Measurements from ENCODE around the gene NPLOC4.

NPLOC4 gene

DNA sequence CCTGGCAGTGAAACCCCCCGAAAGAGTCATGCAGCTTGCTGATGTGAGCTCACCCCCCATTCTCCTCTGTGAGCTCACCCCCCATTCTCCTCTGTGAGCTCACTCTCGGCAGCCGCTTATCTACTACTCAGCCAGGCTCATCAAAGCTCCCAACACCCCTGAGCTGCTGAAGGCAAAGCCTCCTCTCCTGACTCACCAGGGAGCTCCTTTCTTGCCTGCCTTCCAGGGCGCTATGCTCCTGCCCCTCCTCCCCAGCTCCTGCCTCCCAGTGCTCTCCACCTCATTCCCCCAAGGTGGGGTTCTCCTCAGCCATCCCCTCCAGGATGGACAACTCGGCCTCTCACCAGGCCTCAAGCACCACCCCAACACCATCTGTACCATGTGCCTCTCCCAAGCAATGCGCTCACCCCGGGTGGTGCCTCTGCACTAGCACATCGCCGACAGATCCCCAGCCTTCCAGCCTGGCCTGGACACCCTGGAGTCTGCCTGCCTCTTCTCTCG is 57.0 kb downstream of the NPLOC4 start:
- TF ChIP-seq TAF1 (IDR thresholded peaks at IDR 0.05; ENCODE audit: borderline replicate concordance, insufficient read depth, low read length) (no peak), REST (IDR thresholded peaks at IDR 0.05; ENCODE audit: insufficient read depth in 1 of 2, low read depth in 2 of 2, low read length in 2 of 2) (no peak), FOXP2 (optimal IDR thresholded peaks at IDR 0.05; ENCODE audit: borderline replicate concordance, extremely low read depth, extremely low read length, insufficient read depth) (no peak), POLR2AphosphoS5 (IDR thresholded peaks at IDR 0.05; ENCODE audit: low read depth, low read length) (no peak), SIN3A (IDR thresholded peaks at IDR 0.05; ENCODE audit: borderline replicate concordance, insufficient read depth, low read length) (no peak)

- TF ChIP-seq FOXP2 (optimal IDR thresholded peaks at IDR 0.05; ENCODE audit: borderline replicate concordance, extremely low read depth, extremely low read length, insufficient read depth) (no peak), REST (IDR thresholded peaks at IDR 0.05; ENCODE audit: insufficient read depth in 1 of 2, low read depth in 2 of 2, low read length in 2 of 2) (no peak), SIN3A (IDR thresholded peaks at IDR 0.05; ENCODE audit: borderline replicate concordance, insufficient read depth, low read length) (no peak), TAF1 (IDR thresholded peaks at IDR 0.05; ENCODE audit: borderline replicate concordance, insufficient read depth, low read length) (no peak), POLR2AphosphoS5 (IDR thresholded peaks at IDR 0.05; ENCODE audit: low read depth, low read length) (no peak)
Observed at GRCh38 chr17:81579298-81579697, 57.6 kb downstream of the NPLOC4 start.

- TF ChIP-seq SIN3A (IDR thresholded peaks at IDR 0.05; ENCODE audit: borderline replicate concordance, insufficient read depth, low read length): no peak
- TF ChIP-seq TAF1 (IDR thresholded peaks at IDR 0.05; ENCODE audit: borderline replicate concordance, insufficient read depth, low read length): no peak
- no peak for TF ChIP-seq POLR2AphosphoS5 (IDR thresholded peaks at IDR 0.05; ENCODE audit: low read depth, low read length)
- TF ChIP-seq FOXP2 (optimal IDR thresholded peaks at IDR 0.05; ENCODE audit: borderline replicate concordance, extremely low read depth, extremely low read length, insufficient read depth): no peak
- no peak for TF ChIP-seq REST (IDR thresholded peaks at IDR 0.05; ENCODE audit: insufficient read depth in 1 of 2, low read depth in 2 of 2, low read length in 2 of 2)
Observed at GRCh38 chr17:81578561-81579225, 58.2 kb downstream of the NPLOC4 start.

GRCh38 chr17:81578038-81578441 is 58.9 kb downstream of the NPLOC4 start:
- TF ChIP-seq REST (IDR thresholded peaks at IDR 0.05; ENCODE audit: insufficient read depth in 1 of 2, low read depth in 2 of 2, low read length in 2 of 2): no peak
- TF ChIP-seq FOXP2 (optimal IDR thresholded peaks at IDR 0.05; ENCODE audit: borderline replicate concordance, extremely low read depth, extremely low read length, insufficient read depth): no peak
- TF ChIP-seq SIN3A (IDR thresholded peaks at IDR 0.05; ENCODE audit: borderline replicate concordance, insufficient read depth, low read length): no peak
- TF ChIP-seq TAF1 (IDR thresholded peaks at IDR 0.05; ENCODE audit: borderline replicate concordance, insufficient read depth, low read length): no peak
- no peak for TF ChIP-seq POLR2AphosphoS5 (IDR thresholded peaks at IDR 0.05; ENCODE audit: low read depth, low read length)
